ENCODE results near the gene CFB. TPM values are rescaled to one million over a fixed set of nuclear protein-coding genes. Genes with fewer than 3 reads are reported as not detected.

CFB gene
- total and polyA plus RNA-seq, 9 of the 15 experiments (the other 6 are each of a cell fraction or from before 2014, with no cell fraction given) = 0.08 to 0.91 (median 0.22) TPM; not detected in 4

- TF ChIP-seq ZNF318 (IDR thresholded peaks at IDR 0.05; ENCODE audit: borderline replicate concordance in 1 of 2, low read depth in 1 of 2) (peak in 1 of 2 experiments; percentile 52; a peak in 2 of 4 replicates), NFE2 (IDR thresholded peaks at IDR 0.05; ENCODE audit: low read depth) (0 out of 2 replicates have a peak, but pooled peaks have one; percentile 45), JUND (IDR thresholded peaks at IDR 0.05; ENCODE audit: borderline replicate concordance, low read depth, low read length) (peak; percentile 94), JUND (tag; IDR thresholded peaks at IDR 0.05; ENCODE audit: borderline replicate concordance, low read depth, low read length) (peak; percentile 92; the same call in 2 of the 3 replicates), CHD1 (IDR thresholded peaks at IDR 0.05; ENCODE audit: low read length) (no peak), ZNF717 (CRISPR knock-in tag; IDR thresholded peaks at IDR 0.05) (no peak), SRSF9 (IDR thresholded peaks at IDR 0.05; ENCODE audit: borderline replicate concordance, low read depth, low read length) (no peak), NFE2L1 (tag; IDR thresholded peaks at IDR 0.05; ENCODE audit: borderline replicate concordance, low read depth) (no peak), HDAC6 (IDR thresholded peaks at IDR 0.05; ENCODE audit: low read depth, low read length) (no peak), HDAC2 (IDR thresholded peaks at IDR 0.05) (peak; percentile 81; the same call in 1 of the 2 replicates), POLR2H (tag; IDR thresholded peaks at IDR 0.05; ENCODE audit: low read depth) (no peak), KAT2B (IDR thresholded peaks at IDR 0.05; ENCODE audit: low read depth, low read length) (no peak), NFXL1 (CRISPR knock-in tag; IDR thresholded peaks at IDR 0.05) (no peak), ID3 (CRISPR knock-in tag; IDR thresholded peaks at IDR 0.05) (no peak), ID3 (tag; IDR thresholded peaks at IDR 0.05) (peak; percentile 45; the same call in 1 of the 2 replicates), KAT7 (CRISPR knock-in tag; IDR thresholded peaks at IDR 0.05; ENCODE audit: borderline replicate concordance) (no peak), MXI1 (IDR thresholded peaks at IDR 0.05; ENCODE audit: low read depth, low read length) (0 out of 2 replicates have a peak, but pooled peaks have one; percentile 26), MAFK (IDR thresholded peaks at IDR 0.05; ENCODE audit: low read length) (no peak), CREB1 (IDR thresholded peaks at IDR 0.05) (no peak; the same call in 1 of the 2 replicates), CREB1 (CRISPR knock-in tag; IDR thresholded peaks at IDR 0.05) (peak; percentile 82)
These were observed 3.0 kb downstream of the CFB start (continued) for GRCh38 chr6:31948753-31949413.
